K562 (cell line): ENCODE measurements around the gene CARD11. TPM values are rescaled to one million over a fixed set of nuclear protein-coding genes. Genes with fewer than 3 reads are reported as not detected.
A peak's percentile ranks its signal among the peaks of the same experiment; 100 is the strongest.

ENCODE experiments used
- ATAC-seq: fragments of 200-7000 bp; cut with Tn5 transposase; 3 replicates; pipeline ENCODE4 v1.9.1; 2020; ENCODE audit warnings: moderate library complexity
- BruUV-seq: library from RNA; stranded (reverse); fragments of 400-500 nt; replicated peaks from 2 replicates; lab custom pipeline; 2021; lab: Mats Ljungman, UMichigan
- CTCF ChIA-PET: fragments of 300-600 bp; formaldehyde crosslinking; extraction: SDS; loops from one replicate; lab custom pipeline; 2021; ENCODE audit warnings: low intra/inter-chr PET ratio; lab: Yijun Ruan, JAX
- POLR2A ChIA-PET: fragments of 300-600, 350-650 bp; sonication (Branson Sonifier 250); formaldehyde crosslinking; extraction: SDS; loops from one replicate; lab custom pipeline; 2021; ENCODE audit warnings: antibody characterized with exemption, inconsistent platforms; lab: Yijun Ruan, JAX
- DNase-seq, 4 experiments: peaks; one replicate each; pipeline versions ENCODE4 v3.0.0 to v3.0.0-alpha.2; 2011 to 2018; ENCODE audit warnings: low spot score in 3 of 4, mixed read lengths in 3 of 4; ENCODE audit errors: extremely low read depth in 1 of 4
- FAIRE-seq: peaks from 2 replicates; lab custom pipeline; 2011; peaks lifted over from hg19 to GRCh38; lab: Jason Lieb, UNC
- H2AFZ ChIP-seq: 2 replicates; pipeline ENCODE4 v1.6.0; 2011; ENCODE audit warnings: low read depth, low read length, control low read depth, inconsistent platforms
- H3K27ac ChIP-seq: fragments of 200-600 bp; 3 replicates; pipeline ENCODE4 v1.8.0; 2011; ENCODE audit warnings: low read depth, mild to moderate bottlenecking, control low read depth, inconsistent platforms, low read length, moderate library complexity, mixed read lengths; ENCODE audit errors: extremely low read depth
- H3K27me3 ChIP-seq, 2 experiments: fragments of 300-600 bp in 1 of 2; 2 replicates in 1 of 2; 3 replicates in 1 of 2; pipeline versions ENCODE4 v1.6.0 to v1.8.0; 2011; ENCODE audit warnings: inconsistent platforms in 2 of 2, low read length in 2 of 2, mild to moderate bottlenecking in 1 of 2, mixed read lengths in 1 of 2, moderate library complexity in 1 of 2; ENCODE audit not compliant: control insufficient read depth in 2 of 2, insufficient read depth in 2 of 2
- H3K36me3 ChIP-seq: fragments of 300-600 bp; 3 replicates; pipeline ENCODE4 v1.8.0; 2011; ENCODE audit warnings: mild to moderate bottlenecking, low read length, inconsistent platforms; ENCODE audit not compliant: control insufficient read depth, insufficient read depth
- H3K4me1 ChIP-seq, 2 experiments: fragments of 200-600 bp in 1 of 2; replicated peaks in 1 of 2; 2 replicates in 1 of 2; 3 replicates in 1 of 2; pipeline versions ENCODE4 v1.5.1 to v1.8.0; 2011; ENCODE audit warnings: inconsistent platforms in 2 of 2, low read length in 2 of 2, mild to moderate bottlenecking in 1 of 2, mixed read lengths in 1 of 2, moderate library complexity in 1 of 2; ENCODE audit not compliant: control insufficient read depth in 2 of 2, insufficient read depth in 2 of 2
- H3K4me2 ChIP-seq: 2 replicates; pipeline ENCODE4 v1.6.1; 2011; ENCODE audit warnings: low read length, control low read depth, inconsistent platforms, mixed read lengths; ENCODE audit not compliant: insufficient read depth
- H3K4me3 ChIP-seq: fragments of 200-600 bp; sonication (generic), shearing (Covaris generic); 2 replicates; pipeline ENCODE4 v1.5.1; 2016; ENCODE audit warnings: control low read depth, inconsistent platforms
- H3K79me2 ChIP-seq: fragments of 200-600 bp; 3 replicates; pipeline ENCODE4 v1.8.0; 2011; ENCODE audit warnings: low read length, inconsistent platforms; ENCODE audit not compliant: control insufficient read depth, insufficient read depth
- H3K9ac ChIP-seq, 2 experiments: 2 replicates each; pipeline versions ENCODE4 v1.6.0 to v1.6.1; 2011; ENCODE audit warnings: low read depth in 2 of 2, low read length in 2 of 2, control low read depth in 1 of 2, inconsistent platforms in 1 of 2, mild to moderate bottlenecking in 1 of 2, mixed read lengths in 1 of 2; ENCODE audit not compliant: insufficient read depth in 1 of 2
- H3K9me1 ChIP-seq: one replicate; pipeline ENCODE4 v1.6.0; 2011; ENCODE audit warnings: inconsistent platforms, mild to moderate bottlenecking, low read length, moderate library complexity; ENCODE audit not compliant: control insufficient read depth, insufficient read depth
- H3K9me3 ChIP-seq: replicated peaks from 2 replicates; pipeline ENCODE4 v1.5.1; 2011; ENCODE audit warnings: low read depth, low read length, inconsistent platforms; ENCODE audit not compliant: control insufficient read depth, insufficient read depth
- H4K20me1 ChIP-seq: replicated peaks from 2 replicates; pipeline ENCODE4 v1.6.1; 2011; ENCODE audit warnings: low read length, inconsistent platforms, mixed read lengths; ENCODE audit not compliant: control insufficient read depth, insufficient read depth
- BCOR ChIP-seq: fragments of 450-650 bp; IDR thresholded peaks from 2 replicates; pipeline ENCODE4 v1.6.1; 2016
- KDM1A ChIP-seq, 2 experiments: fragments of 450-650 bp; IDR thresholded peaks; 2 replicates each; pipeline ENCODE4 v1.6.1; 2016; ENCODE audit warnings: mild to moderate bottlenecking in 2 of 2
- KLF6 ChIP-seq: fragments of 250-450 bp; sonication (Bioruptor Pico); IDR thresholded peaks from 2 replicates; pipeline ENCODE4 v1.4.0; 2020; ENCODE audit warnings: mild to moderate bottlenecking, moderate library complexity, borderline replicate concordance
- MEIS2 ChIP-seq: fragments of 450-650 bp; IDR thresholded peaks from 2 replicates; pipeline ENCODE4 v1.6.1; 2014; ENCODE audit warnings: mild to moderate bottlenecking; ENCODE audit not compliant: partially characterized antibody
- MTA2 ChIP-seq: fragments of 450-650 bp; IDR thresholded peaks from 2 replicates; pipeline ENCODE4 v1.6.1; 2016; ENCODE audit warnings: low read depth
- NFIC ChIP-seq: fragments of 450-650 bp; IDR thresholded peaks from 2 replicates; pipeline ENCODE4 v1.6.1; 2017; ENCODE audit warnings: mild to moderate bottlenecking, inconsistent platforms
- SETDB1 ChIP-seq: IDR thresholded peaks from one replicate; pipeline ENCODE4 v1.6.1; 2012; ENCODE audit warnings: low read length, control low read depth, inconsistent platforms
- SRSF9 ChIP-seq: fragments of 200-400 bp; formaldehyde crosslinking; IDR thresholded peaks from 2 replicates; pipeline ENCODE4 v1.6.1; 2017; ENCODE audit warnings: low read depth, low read length, borderline replicate concordance
- ZKSCAN8 ChIP-seq: fragments of 200-800 bp; sonication (Bioruptor generic); IDR thresholded peaks from 2 replicates; pipeline ENCODE4 v1.6.1; 2016; ENCODE audit warnings: missing genetic modification characterization, missing compliant biosample characterization
- WGBS: fragments of 100-300 bp; shearing (Covaris generic); methylation state at CpG from one replicate; pipeline ENCODE4 v1.1.6; 2016; ENCODE audit warnings: low coverage, mixed read lengths; ENCODE audit not compliant: insufficient coverage; ENCODE audit errors: missing lambda C conversion rate; 5-methylcytosine and 5-hydroxymethylcytosine counted together
- in situ Hi-C: fragments of 300-500 bp; cut with MboI; formaldehyde crosslinking; loops from 4 replicates; pipeline ENCODE4 v1.15.0; 2018; ENCODE audit warnings: inconsistent platforms, mixed read lengths
- intact Hi-C: fragments of 100-400 bp; cut with micrococcal nuclease; formaldehyde crosslinking; loops from 2 replicates; pipeline ENCODE4 v1.14.2; 2022
- polyA plus RNA-seq, 8 experiments: library from polyadenylated mRNA; depleted of rRNA in 4 of 8; stranded (reverse) in 5 of 8; unstranded in 3 of 8; fragments of >200 nt; fragmentation: Nextera tagmentation in 2 of 8; fragmentation: Illumina TruSeq in 1 of 8; extraction: Ambion mirVana in 2 of 8; extraction: Trizol in 1 of 8; gene quantifications; 2 replicates each; pipeline versions ENCODE4 v1.2.1 to v1.2.3, GENCODE V29; 2011 to 2014; ENCODE audit warnings: inconsistent platforms in 1 of 8, missing spikeins in 1 of 8
- total RNA-seq, 7 experiments: library from RNA; depleted of rRNA in 6 of 7; stranded (reverse); fragments of >200 nt in 6 of 7; fragmentation: Illumina TruSeq in 2 of 7; extraction: Trizol in 2 of 7; gene quantifications; 2 replicates each; pipeline versions ENCODE4 v1.2.1 to v1.2.3, GENCODE V29; 2011 to 2021; ENCODE audit warnings: low replicate concordance in 1 of 7
- TF ChIP-seq, protein P1 (sequence below): sonication (generic); formaldehyde crosslinking; IDR thresholded peaks from 2 replicates; pipeline ENCODE4 v1.8.1; 2023; ENCODE audit warnings: mild to moderate bottlenecking, missing genetic modification reagents, moderate library complexity
- TF ChIP-seq, protein P2 (sequence below): fragments of 450-650 bp; IDR thresholded peaks from 2 replicates; pipeline ENCODE4 v1.6.1; 2016; ENCODE audit warnings: antibody characterized with exemption
- TF ChIP-seq, protein P3 (sequence below): fragments of 450-650 bp; IDR thresholded peaks from 2 replicates; pipeline ENCODE4 v1.6.1; 2016

The CARD11 gene
- total and polyA plus RNA-seq, 9 of the 15 experiments (the other 6 are each of a cell fraction or from before 2014, with no cell fraction given), result 0.07 to 12.8 (median 5.7) TPM

DNA sequence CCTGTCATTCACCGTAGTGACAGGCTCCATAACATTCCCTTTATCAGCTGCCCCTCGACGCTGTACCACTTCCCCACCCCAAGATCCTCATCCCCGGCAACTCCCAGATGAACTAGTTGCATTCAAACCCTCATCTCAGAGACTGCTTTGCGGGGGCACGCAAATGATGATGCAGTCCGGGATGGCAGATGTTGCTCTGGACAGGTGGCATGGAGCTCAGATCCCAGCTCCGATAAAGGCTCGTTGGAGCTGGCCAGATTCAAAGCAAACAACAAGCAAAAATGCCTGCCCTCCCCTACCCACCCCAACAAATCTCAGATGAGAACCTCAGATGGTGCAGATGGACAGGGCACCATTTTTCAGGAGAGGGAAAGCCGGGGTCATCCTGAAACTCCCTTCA, 46.7 kb downstream of the CARD11 start (continued):
- TF ChIP-seq, protein P1, sequence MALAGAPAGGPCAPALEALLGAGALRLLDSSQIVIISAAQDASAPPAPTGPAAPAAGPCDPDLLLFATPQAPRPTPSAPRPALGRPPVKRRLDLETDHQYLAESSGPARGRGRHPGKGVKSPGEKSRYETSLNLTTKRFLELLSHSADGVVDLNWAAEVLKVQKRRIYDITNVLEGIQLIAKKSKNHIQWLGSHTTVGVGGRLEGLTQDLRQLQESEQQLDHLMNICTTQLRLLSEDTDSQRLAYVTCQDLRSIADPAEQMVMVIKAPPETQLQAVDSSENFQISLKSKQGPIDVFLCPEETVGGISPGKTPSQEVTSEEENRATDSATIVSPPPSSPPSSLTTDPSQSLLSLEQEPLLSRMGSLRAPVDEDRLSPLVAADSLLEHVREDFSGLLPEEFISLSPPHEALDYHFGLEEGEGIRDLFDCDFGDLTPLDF, result no peak
- TF ChIP-seq SRSF9 (no peak), KLF6 (CRISPR knock-in tag) (no peak)
- TF ChIP-seq, protein P2, sequence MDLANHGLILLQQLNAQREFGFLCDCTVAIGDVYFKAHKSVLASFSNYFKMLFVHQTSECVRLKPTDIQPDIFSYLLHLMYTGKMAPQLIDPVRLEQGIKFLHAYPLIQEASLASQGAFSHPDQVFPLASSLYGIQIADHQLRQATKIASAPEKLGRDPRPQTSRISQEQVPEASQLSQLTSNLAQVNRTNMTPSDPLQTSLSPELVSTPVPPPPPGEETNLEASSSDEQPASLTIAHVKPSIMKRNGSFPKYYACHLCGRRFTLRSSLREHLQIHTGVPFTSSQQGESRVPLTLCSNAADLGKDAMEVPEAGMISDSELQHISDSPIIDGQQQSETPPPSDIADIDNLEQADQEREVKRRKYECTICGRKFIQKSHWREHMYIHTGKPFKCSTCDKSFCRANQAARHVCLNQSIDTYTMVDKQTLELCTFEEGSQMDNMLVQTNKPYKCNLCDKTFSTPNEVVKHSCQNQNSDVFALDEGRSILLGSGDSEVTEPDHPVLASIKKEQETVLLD, result no peak

DNA sequence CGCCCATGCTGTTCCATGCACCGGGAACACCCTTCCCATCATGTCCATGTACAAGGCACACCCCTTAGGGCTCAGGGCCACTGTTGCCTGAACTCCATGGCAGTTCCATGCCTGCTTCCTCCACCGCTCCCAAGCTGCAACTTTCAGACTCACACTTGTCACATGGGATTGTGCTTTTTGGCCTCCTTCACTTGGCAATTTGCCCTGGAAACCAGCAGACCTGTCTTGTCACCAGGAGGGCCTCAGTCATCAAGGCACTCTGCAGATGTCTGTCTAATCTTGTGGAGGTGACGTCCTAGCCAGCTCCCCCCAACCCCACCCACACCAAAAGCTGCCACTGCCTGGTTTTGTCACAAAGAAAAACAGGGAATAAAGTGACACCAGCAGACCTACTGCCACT, 47.5 kb downstream of the CARD11 start:
- no peak overlapping the region for H3K4me3 ChIP-seq
- H4K20me1 ChIP-seq, result no peaks in the 10 kb centered on the region
- no peak overlapping the region for H3K27ac ChIP-seq
- ChIA-PET CTCF (no interaction called here), POLR2A (no interaction called here)
- no peak overlapping the region for H3K9ac ChIP-seq
- H3K27me3 ChIP-seq, result no peaks in the 10 kb centered on the region
- H3K4me2 ChIP-seq, result no peak overlapping the region
- no peaks in the 10 kb centered on the region for H3K9me3 ChIP-seq
- WGBS, result 49% methylated on average over 4 of the region's 4 CpGs
- no peak overlapping the region for H2AFZ ChIP-seq
- DNase-seq (peak in 1 of 4 experiments; percentile 15), ATAC-seq (no peak), FAIRE-seq (no peak)
- no peaks in the 10 kb centered on the region for H3K9me1 ChIP-seq
- in situ Hi-C loops, result no loop called here
- BruUV-seq, result no TSS peak
- no peaks in the 10 kb centered on the region for H3K36me3 ChIP-seq
- no peak for TF ChIP-seq MTA2
- TF ChIP-seq NFIC, result peak; percentile 81
- peak; percentile 34; the same call in 1 of the 2 replicates for TF ChIP-seq BCOR
- TF ChIP-seq KDM1A (IDR thresholded peaks at IDR 0.05), result peak; percentile 46 to 49; a peak in 2 of 4 replicates
- no peak for TF ChIP-seq ZKSCAN8 (CRISPR knock-in tag)
- TF ChIP-seq SETDB1, result no peak
- TF ChIP-seq MEIS2, result peak; percentile 50
- TF ChIP-seq, protein P3, sequence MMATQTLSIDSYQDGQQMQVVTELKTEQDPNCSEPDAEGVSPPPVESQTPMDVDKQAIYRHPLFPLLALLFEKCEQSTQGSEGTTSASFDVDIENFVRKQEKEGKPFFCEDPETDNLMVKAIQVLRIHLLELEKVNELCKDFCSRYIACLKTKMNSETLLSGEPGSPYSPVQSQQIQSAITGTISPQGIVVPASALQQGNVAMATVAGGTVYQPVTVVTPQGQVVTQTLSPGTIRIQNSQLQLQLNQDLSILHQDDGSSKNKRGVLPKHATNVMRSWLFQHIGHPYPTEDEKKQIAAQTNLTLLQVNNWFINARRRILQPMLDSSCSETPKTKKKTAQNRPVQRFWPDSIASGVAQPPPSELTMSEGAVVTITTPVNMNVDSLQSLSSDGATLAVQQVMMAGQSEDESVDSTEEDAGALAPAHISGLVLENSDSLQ, result 0 out of 2 replicates have a peak, but pooled peaks have one; percentile 12
- H3K79me2 ChIP-seq, result no peaks in the 10 kb centered on the region
- intact Hi-C loops, result no loop called here
- H3K4me1 ChIP-seq, result peaks cover 2 to 3% of the 10 kb centered on the region in 2 experiments; a peak in 4 of 5 replicates
